ENCODE measurements around the gene KIF26B.

DNA sequence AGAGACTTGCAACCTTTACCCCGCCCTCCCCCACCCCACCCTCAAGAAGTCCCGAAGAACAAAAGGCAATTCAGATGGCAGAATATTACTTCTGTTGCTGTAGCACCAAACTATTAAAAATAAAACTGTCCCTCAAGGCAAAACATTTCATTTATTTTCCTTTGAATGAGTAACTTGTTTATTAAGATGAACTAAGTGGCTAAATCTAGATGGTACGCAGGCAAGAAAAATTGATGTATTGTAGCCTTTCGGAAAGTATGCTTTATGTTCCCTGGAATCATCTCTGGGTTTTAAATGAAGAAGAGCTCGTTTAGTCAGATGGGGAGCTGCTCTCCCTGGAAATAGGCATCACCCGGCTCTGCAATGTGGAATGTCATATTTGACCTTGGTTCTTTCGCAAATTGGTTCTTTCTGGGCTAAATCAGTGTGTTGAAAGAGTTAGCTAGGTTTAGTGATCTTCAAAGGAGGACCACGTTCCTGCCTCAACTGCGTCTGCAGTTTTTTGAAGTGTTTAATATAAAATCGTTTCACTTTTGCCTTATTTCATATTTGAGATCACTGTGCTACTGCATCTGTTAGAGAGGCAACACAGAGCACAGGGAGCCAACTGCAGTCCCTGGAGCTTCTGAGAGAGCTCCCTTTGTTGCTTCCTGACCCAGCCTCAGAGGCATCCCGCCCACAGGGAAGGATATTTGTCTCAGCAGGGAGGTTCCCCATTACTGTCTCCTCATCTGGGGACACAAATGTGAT lies 61.8 kb downstream of the KIF26B start:
- TF ChIP-seq, protein P1, sequence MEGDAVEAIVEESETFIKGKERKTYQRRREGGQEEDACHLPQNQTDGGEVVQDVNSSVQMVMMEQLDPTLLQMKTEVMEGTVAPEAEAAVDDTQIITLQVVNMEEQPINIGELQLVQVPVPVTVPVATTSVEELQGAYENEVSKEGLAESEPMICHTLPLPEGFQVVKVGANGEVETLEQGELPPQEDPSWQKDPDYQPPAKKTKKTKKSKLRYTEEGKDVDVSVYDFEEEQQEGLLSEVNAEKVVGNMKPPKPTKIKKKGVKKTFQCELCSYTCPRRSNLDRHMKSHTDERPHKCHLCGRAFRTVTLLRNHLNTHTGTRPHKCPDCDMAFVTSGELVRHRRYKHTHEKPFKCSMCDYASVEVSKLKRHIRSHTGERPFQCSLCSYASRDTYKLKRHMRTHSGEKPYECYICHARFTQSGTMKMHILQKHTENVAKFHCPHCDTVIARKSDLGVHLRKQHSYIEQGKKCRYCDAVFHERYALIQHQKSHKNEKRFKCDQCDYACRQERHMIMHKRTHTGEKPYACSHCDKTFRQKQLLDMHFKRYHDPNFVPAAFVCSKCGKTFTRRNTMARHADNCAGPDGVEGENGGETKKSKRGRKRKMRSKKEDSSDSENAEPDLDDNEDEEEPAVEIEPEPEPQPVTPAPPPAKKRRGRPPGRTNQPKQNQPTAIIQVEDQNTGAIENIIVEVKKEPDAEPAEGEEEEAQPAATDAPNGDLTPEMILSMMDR (conservative IDR thresholded peaks at IDR 0.05; ENCODE audit: low read length), result no peak
- TF ChIP-seq EZH2phosphoT487 (IDR thresholded peaks at IDR 0.05; ENCODE audit: borderline replicate concordance, low read depth, low read length), result no peak

Measured in OCI-LY7 (cell line).